PC-3 (cell line): ENCODE measurements around the gene HES7.

Source experiments
- EZH2 ChIP-seq: fragments of 300-600 bp; sonication (generic); IDR thresholded peaks from one replicate; pipeline ENCODE4 v1.6.1; 2017; ENCODE audit warnings: antibody characterized with exemption, mild to moderate bottlenecking, low read length; ENCODE audit not compliant: unreplicated experiment
- EZH2phosphoT487 ChIP-seq: fragments of 300-600 bp; sonication (generic); IDR thresholded peaks from 2 replicates; pipeline ENCODE4 v1.6.1; 2018; ENCODE audit warnings: mild to moderate bottlenecking, antibody characterized with exemption, low read length, borderline replicate concordance
- TF ChIP-seq, protein P1 (sequence below): fragments of 300-600 bp; sonication (generic); conservative IDR thresholded peaks from 2 replicates; pipeline ENCODE4 v1.5.1; 2017; ENCODE audit warnings: antibody characterized with exemption, low read depth, mild to moderate bottlenecking, low read length

DNA sequence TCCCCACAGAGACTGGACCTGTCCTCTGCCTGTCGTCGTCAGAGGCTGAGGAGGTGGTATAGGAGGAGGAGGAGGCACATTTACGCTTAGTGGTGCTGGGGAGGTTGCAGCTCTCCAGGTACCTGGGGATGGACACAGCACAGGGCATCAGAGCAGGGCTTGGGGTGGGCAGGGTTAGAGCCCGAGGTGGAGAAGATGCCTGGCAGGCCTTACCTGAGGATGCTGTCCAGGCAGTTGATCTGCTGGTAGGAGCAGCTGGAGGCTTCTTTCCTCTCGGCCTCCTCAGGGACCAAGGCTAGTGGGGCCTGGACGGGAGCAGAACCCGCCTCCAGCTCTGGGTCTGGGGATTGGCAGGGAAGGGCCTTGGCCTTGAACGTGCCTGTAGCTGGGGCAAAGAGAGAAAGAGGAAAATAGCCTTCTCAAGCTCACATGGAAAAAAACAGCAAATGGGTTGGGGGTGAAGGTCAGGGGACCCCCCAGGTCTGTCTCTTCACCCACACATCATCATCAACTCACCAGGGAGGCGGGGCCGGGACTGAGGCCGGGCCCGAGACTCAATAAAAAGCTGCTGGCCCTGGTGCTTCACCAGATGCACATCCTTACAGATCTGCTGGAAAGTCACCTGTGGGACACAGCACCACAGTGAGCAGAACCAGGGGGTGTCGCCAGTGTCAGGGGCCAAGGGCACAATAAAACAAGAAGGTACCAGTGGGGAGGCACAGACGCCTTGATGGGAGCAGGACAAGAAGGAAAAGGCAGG is 22.7 kb upstream of the HES7 start:
- TF ChIP-seq, protein P1, sequence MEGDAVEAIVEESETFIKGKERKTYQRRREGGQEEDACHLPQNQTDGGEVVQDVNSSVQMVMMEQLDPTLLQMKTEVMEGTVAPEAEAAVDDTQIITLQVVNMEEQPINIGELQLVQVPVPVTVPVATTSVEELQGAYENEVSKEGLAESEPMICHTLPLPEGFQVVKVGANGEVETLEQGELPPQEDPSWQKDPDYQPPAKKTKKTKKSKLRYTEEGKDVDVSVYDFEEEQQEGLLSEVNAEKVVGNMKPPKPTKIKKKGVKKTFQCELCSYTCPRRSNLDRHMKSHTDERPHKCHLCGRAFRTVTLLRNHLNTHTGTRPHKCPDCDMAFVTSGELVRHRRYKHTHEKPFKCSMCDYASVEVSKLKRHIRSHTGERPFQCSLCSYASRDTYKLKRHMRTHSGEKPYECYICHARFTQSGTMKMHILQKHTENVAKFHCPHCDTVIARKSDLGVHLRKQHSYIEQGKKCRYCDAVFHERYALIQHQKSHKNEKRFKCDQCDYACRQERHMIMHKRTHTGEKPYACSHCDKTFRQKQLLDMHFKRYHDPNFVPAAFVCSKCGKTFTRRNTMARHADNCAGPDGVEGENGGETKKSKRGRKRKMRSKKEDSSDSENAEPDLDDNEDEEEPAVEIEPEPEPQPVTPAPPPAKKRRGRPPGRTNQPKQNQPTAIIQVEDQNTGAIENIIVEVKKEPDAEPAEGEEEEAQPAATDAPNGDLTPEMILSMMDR = no peak
- TF ChIP-seq EZH2 (no peak), EZH2phosphoT487 (no peak)
